K562 treated with DMSO at 1 percent for 48 hours (cell line): ENCODE results near the gene STK33. TPM values are rescaled to one million over a fixed set of nuclear protein-coding genes. Genes with fewer than 3 reads are reported as not detected.

Experiments used
- total RNA-seq: library from RNA; unstranded; fragments of 300-600 nt; gene quantifications from 2 replicates; pipeline ENCODE4 v1.2.3, GENCODE V29; 2022; ENCODE audit warnings: low replicate concordance; ENCODE audit errors: extremely low read depth

Gene STK33
- not detected in 2 replicates for total RNA-seq

DNA sequence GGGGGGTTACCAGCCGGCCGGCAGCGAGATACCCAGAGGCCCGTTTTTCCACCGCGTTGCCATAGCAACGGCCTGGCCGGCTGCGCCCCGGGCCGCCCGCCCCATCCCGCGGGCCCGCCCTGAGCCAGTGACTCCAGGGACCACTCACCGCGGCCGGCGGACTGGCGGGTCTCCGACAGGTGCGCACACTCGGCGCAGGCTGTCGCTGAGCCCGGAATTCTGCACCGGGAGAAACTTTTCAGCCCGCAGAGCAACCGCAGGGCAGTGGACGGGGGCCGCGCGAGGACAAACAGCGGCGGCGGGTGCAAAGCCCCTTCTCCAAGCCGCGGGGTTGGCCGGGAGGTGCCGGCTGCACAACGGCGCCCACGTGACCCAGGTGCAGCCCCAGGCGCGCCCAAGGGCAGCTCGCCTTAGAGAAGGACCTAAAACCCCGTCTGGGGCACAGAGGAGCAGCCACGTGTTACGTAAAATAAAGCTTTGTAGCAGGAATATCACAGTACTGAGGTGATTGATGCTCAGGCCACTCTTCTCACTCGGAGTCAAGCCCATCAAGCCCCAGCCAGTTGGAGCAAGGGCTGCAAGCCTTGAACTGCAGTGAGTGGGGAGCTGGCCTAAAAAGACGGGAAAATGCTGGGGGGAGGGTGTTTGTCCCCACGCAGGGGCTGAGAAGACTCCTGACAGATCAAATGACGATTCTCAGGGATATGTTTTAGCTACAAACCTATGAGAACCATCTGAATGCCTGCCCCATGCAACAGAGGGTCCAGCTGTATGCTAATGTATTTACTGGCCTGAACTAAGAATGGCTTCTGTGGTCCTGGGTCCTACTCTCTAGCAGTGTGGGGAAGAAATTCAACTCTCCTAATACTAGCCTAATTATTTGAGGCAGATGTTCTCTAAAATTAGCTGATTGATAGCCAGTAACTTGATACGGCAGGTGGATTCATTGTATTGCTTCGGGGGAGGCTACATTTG lies at the start of gene STK33:
STK33 (minus strand) TSS at position 294 of the 975 bp plus-strand sequence. CDS start 119,323 bp downstream, outside the sequence.

Other genes with a start within 250 kb of the STK33 start
- gene TRIM66, start 88.4 kb upstream of the STK33 start, total RNA-seq, result not detected in 2 replicates
- gene RPL27A, start 88.6 kb upstream of the STK33 start, total RNA-seq, result 983 and 1,489 TPM in 2 replicates